Choroid plexus epithelial cell (primary cell): Measurements from ENCODE around the gene SIRT6.
"Not testable (repeated sequence)": the region's sequence is repeated elsewhere in the genome, so short reads cannot be mapped to it uniquely, and the experiment has no call there.

ENCODE experiments used
- DNase-seq: peaks from one replicate; pipeline ENCODE4 v3.0.0-alpha.2; 2010; ENCODE audit warnings: low read depth
- H3K4me3 ChIP-seq: 2 replicates; pipeline ENCODE4 v1.5.1; 2011; ENCODE audit warnings: low read depth, mild to moderate bottlenecking, control low read depth, low read length, moderate library complexity
- TF ChIP-seq, protein P1 (sequence below): conservative IDR thresholded peaks from 2 replicates; pipeline ENCODE4 v1.5.1; 2011; ENCODE audit warnings: low read depth, mild to moderate bottlenecking, control low read depth, inconsistent platforms, low read length, moderate library complexity

The SIRT6 gene

GRCh38 chr19:4154571-4155312, 27.6 kb downstream of the SIRT6 start:
- no peak overlapping the region for H3K4me3 ChIP-seq
- no peak for DNase-seq
- TF ChIP-seq, protein P1, sequence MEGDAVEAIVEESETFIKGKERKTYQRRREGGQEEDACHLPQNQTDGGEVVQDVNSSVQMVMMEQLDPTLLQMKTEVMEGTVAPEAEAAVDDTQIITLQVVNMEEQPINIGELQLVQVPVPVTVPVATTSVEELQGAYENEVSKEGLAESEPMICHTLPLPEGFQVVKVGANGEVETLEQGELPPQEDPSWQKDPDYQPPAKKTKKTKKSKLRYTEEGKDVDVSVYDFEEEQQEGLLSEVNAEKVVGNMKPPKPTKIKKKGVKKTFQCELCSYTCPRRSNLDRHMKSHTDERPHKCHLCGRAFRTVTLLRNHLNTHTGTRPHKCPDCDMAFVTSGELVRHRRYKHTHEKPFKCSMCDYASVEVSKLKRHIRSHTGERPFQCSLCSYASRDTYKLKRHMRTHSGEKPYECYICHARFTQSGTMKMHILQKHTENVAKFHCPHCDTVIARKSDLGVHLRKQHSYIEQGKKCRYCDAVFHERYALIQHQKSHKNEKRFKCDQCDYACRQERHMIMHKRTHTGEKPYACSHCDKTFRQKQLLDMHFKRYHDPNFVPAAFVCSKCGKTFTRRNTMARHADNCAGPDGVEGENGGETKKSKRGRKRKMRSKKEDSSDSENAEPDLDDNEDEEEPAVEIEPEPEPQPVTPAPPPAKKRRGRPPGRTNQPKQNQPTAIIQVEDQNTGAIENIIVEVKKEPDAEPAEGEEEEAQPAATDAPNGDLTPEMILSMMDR: no peak

DNA sequence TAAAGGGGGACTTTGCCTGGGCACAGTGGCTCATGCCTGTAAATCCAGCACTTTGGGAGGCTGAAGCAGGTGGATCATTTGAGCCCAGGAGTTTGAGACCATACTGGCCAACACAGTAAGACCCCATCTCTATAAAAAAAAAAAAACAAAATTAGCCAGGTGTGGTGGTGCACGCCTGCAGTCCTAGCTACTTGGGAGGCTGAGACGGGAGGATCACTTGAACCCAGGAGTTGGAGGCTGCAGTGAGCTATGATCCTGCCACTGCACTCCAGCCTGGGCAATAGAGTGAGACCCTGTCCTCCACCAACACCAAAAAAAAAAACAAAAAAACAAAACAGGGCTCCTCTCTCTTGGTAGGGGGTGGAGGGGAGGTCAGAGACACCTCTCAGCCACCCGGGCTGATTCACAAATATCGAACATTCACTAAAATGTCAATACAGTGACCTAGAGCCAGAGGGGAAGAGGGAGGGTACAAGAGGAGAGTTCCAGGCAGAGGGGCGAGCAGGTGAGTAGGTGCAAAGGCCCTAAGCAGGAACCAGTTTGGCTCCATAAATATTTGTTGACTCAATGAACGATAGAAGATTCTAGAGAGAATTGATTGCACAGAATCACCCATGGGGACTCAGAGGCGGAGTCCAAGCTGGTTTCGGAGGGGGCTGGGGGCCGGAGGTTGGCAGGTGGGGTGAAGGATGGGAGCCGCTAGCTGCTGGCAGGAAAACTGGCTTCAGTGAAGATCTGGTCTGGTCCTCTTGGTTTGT, 29.9 kb downstream of the SIRT6 start:
- H3K4me3 ChIP-seq: no peak overlapping the region
- no peak for DNase-seq
- TF ChIP-seq, protein P1: no peak

- TF ChIP-seq, protein P1: no peak
- no peak overlapping the region for H3K4me3 ChIP-seq
- DNase-seq: no peak
These were observed 30.7 kb downstream of the SIRT6 start for GRCh38 chr19:4151623-4152022.

DNA sequence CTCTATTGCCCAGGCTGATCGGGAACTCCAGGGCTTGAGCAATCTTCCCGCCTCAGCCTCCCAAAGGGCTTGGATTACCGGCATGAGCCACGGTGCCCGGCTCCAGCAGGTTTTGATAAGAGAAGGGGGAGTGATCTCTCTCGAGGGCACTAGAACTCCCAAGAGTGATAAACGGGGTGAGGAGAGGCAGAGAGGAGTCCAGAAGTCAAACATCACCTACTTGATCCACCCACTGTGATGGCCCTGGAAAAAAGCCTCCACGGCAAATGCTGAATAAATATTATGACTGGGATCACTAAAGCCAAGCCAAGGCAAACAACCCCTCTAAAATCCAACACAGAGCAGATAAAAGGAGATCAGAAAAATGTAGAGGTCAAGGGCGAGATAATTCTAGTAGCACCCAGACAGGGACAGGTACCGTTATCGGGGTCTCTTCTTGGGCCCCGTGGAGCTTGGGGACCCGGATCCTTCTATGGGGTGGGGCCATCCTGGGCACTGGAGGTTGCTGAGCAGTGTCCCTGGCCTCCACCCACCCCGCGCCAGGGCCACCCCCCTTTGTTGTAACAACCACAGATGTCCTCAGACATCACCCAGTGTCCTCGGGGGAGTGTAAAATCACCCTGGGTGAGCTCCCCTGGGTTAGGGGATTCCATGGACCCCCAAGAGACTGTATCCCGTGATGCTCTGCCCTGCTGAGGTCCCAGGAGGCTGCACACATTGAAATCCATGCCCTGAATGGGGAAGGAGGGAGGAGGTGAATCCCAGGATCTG, 32.7 kb downstream of the SIRT6 start:
- DNase-seq: no peak
- H3K4me3 ChIP-seq: no peak overlapping the region
- TF ChIP-seq, protein P1: no peak

GRCh38 chr19:4144666-4145249, 37.6 kb downstream of the SIRT6 start:
- H3K4me3 ChIP-seq: no peak overlapping the region
- DNase-seq: peak; percentile 28
- TF ChIP-seq, protein P1: no peak

GRCh38 chr19:4142916-4143315, 39.4 kb downstream of the SIRT6 start:
- H3K4me3 ChIP-seq, DNase-seq: not testable (repeated sequence)

GRCh38 chr19:4140237-4140711, 42.1 kb downstream of the SIRT6 start:
- no peak overlapping the region for H3K4me3 ChIP-seq
- TF ChIP-seq, protein P1: peak; percentile 81
- peak; percentile 86 for DNase-seq
